Prostate gland (tissue), 2 donors: ENCODE measurements around the gene WDR90. TPM values are rescaled to one million over a fixed set of nuclear protein-coding genes. Genes with fewer than 3 reads are reported as not detected.

ENCODE experiments used
- DNase-seq: peaks from one replicate; pipeline ENCODE4 v3.0.0-alpha.2; 2019; ENCODE audit warnings: low spot score
- H3K27ac ChIP-seq, 2 donors: fragments of 200-600 bp; sonication (generic); 2 replicates each; pipeline ENCODE4 v1.5.1; 2017 to 2019
- H3K27me3 ChIP-seq: fragments of 200-600 bp; sonication (generic); replicated peaks from 2 replicates; pipeline ENCODE4 v1.5.1; 2019; ENCODE audit not compliant: insufficient read depth
- H3K36me3 ChIP-seq, 2 donors: fragments of 200-600 bp; sonication (generic); 1 replicate in 1 of 2; 2 replicates in 1 of 2; pipeline versions ENCODE4 v1.5.1 to v1.8.1; 2017 to 2019
- H3K4me1 ChIP-seq: fragments of 200-600 bp; sonication (generic); replicated peaks from 2 replicates; pipeline ENCODE4 v1.5.1; 2019
- H3K4me3 ChIP-seq, 2 donors: fragments of 200-600 bp; sonication (generic); 2 replicates each; pipeline ENCODE4 v1.5.1; 2017 to 2019
- H3K9me3 ChIP-seq: fragments of 200-600 bp; sonication (generic); 2 replicates; pipeline ENCODE4 v1.5.1; 2017
- POLR2A ChIP-seq: fragments of 450-650 bp; IDR thresholded peaks from one replicate; pipeline ENCODE4 v1.6.1; 2016; ENCODE audit warnings: antibody characterized with exemption, mild to moderate bottlenecking
- POLR2AphosphoS5 ChIP-seq: sonication (generic); formaldehyde crosslinking; IDR thresholded peaks from one replicate; pipeline ENCODE4 v1.6.1; 2017; ENCODE audit warnings: antibody characterized with exemption
- WGBS: methylation state at CpG from one replicate; pipeline ENCODE4 v1.1.5; 2018; 5-methylcytosine and 5-hydroxymethylcytosine counted together
- intact Hi-C: fragments of 100-400 bp; cut with DNase I; formaldehyde crosslinking; loops from one replicate; pipeline ENCODE4 v1.14.2; 2022
- total RNA-seq, 2 donors: library from RNA; depleted of rRNA; stranded (reverse); fragments of >200 nt; gene quantifications; one replicate each; pipeline ENCODE4 v1.1.0, GENCODE V29; 2016
- TF ChIP-seq, protein P1 (sequence below), 4 experiments: fragments of 200-600 bp in 2 of 4; fragments of 450-650 bp in 2 of 4; sonication (generic) in 2 of 4; IDR thresholded peaks; 1 replicate in 3 of 4; 2 replicates in 1 of 4; pipeline ENCODE4 v1.5.1; 2016 to 2019; ENCODE audit warnings: antibody characterized with exemption in 4 of 4, mild to moderate bottlenecking in 2 of 4, moderate library complexity in 2 of 4

Gene WDR90
- total RNA-seq, 2 donors from 2014 or later = 36.8 to 60.4 TPM

DNA sequence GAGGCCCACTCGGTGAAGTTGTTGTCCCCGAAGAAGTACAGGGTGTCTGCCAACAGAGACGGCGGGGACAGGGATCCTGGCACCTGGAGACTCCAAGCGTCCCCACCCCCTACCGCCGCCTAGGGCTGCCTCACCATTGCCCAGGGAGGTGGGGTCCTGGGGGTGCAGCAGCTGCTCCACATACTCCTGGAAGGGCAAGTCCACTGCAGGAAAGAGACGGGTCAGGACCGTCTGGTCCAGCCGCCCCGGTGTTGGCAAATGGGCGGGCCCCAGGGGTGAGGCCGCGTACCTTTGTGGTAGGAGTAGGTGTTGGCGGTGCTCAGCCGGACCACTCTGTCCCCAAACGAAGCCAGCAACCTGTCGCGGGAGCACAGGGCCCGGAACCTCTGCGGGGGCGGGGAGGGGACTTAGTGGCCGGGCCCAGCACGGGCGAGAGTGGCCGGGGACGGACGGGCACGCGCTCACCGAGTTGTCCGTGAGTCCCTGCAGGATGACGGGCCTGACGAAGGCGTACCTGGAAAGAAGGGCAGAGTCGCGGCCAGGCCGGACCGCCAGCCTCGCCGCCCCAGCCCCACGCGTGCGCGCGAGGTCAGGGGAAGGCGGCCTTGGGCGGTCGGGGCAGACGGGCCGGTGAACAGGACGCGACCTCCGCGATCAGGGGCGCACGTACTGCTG is 34.4 kb downstream of the WDR90 start:
- intact Hi-C loops = no loop called here
- no peak for DNase-seq
- H3K9me3 ChIP-seq = no peaks in the 10 kb centered on the region
- H3K4me3 ChIP-seq = peak overlapping the region; percentile 52 to 77
- no peaks in the 10 kb centered on the region for H3K27me3 ChIP-seq
- TF ChIP-seq POLR2AphosphoS5 = no peak
- TF ChIP-seq POLR2A = no peak
- TF ChIP-seq, protein P1, sequence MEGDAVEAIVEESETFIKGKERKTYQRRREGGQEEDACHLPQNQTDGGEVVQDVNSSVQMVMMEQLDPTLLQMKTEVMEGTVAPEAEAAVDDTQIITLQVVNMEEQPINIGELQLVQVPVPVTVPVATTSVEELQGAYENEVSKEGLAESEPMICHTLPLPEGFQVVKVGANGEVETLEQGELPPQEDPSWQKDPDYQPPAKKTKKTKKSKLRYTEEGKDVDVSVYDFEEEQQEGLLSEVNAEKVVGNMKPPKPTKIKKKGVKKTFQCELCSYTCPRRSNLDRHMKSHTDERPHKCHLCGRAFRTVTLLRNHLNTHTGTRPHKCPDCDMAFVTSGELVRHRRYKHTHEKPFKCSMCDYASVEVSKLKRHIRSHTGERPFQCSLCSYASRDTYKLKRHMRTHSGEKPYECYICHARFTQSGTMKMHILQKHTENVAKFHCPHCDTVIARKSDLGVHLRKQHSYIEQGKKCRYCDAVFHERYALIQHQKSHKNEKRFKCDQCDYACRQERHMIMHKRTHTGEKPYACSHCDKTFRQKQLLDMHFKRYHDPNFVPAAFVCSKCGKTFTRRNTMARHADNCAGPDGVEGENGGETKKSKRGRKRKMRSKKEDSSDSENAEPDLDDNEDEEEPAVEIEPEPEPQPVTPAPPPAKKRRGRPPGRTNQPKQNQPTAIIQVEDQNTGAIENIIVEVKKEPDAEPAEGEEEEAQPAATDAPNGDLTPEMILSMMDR (IDR thresholded peaks at IDR 0.05) = no peak
- peaks cover 7 to 10% of the 10 kb centered on the region in 2 donors for H3K36me3 ChIP-seq
- peak overlapping the region in 1 of 2 donors; percentile 74 for H3K27ac ChIP-seq
- H3K4me1 ChIP-seq = peaks cover 25% of the 10 kb centered on the region
- WGBS = 11% methylated on average over 42 of the region's 57 CpGs

DNA sequence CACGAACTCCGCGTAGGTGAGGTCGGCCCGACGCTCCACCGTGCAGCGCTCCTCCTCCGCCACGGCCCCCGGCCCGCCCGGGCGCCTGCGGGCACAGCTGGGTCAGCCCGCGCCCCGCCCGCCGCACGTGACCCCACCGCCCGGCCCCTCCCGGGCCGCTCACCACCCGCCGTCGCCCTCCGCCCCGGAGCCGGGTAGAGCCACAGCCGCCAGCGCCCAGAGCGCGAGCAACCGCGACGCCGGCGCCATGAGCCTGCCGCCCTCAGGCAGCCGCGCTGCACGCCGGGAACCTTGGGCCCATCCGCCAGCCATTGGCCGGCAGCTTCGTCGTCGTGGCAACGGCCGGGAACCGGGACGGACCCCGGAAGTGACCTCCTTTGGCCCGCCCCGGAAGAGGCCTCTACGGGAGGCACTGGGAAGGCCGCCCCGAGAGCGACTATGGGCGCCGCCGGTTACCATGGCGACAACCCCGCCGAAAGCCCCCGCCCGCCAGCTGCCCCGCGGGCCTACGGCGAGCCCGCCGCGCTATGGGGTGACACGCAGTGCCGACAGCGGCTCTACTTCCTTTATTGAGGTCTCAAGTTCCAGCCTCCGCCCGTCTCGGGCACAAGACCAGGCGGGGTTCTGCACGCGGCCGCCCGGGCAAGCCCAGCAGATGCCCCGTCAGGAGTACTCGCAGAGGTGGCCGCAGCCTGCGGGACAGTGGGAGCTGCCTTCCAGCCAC is 35.1 kb downstream of the WDR90 start, which contains the start of gene JMJD8:
JMJD8 (minus strand) TSS at position 264 of the 724 bp plus-strand sequence; CDS start at position 249, 15 bp downstream.
- intact Hi-C loops = no loop called here
- Histone ChIP-seq H3K9me3 (no peaks in the 10 kb centered on the region), H3K36me3 (peaks cover 7 to 10% of the 10 kb centered on the region in 2 donors), H3K4me1 (peaks cover 25% of the 10 kb centered on the region), H3K4me3 (peak within 1 kb of the TSS; percentile 52 to 77), H3K27me3 (no peaks in the 10 kb centered on the region), H3K27ac (peak within 1 kb of the TSS; percentile 74 to 76)
- DNase-seq = peak; percentile 96
- WGBS = 1% methylated on average over 44 of the region's 91 CpGs
- TF ChIP-seq, protein P1 (IDR thresholded peaks at IDR 0.05) = peak in 2 of 4 experiments; percentile 23 to 26
- TF ChIP-seq POLR2A = peak; percentile 39
- TF ChIP-seq POLR2AphosphoS5 = peak; percentile 98

DNA sequence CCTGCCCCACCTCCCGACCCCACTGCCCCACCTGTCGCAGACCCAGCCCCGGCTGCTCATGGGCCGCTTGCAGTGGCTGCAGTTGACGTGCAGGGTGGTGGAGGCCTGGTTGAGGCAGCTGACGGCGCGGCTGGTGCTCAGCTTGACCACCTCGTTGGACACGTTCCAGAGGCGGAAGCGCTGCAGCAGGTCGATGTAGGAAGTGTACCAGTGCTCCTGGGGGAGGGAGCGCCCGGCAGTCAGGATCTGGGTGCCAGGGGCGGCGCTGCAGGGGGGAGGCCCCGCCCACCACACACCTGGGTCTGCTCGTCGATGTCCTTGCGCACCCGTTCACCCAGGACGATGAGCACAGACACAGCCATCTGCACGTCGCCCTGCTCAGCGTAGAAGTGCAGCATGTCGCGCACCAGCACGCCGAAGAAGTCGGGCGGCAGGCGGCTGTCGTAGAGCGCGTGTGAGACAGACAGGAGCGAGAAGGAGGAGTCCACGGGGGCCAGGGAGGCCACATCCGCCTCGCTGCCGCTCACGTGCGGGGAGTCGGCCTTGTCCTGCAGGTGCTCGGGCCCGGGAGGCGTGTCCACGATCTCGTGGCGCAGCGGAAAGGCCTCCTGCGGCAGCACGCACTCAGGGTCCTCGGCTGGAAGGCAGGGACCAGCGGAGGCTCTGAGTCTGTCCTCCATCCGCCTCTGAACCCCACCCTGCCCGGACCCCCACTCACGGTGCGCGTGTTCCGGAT is 36.0 kb downstream of the WDR90 start:
- 91% methylated on average over 61 of the region's 61 CpGs for WGBS
- Histone ChIP-seq H3K27ac (peak overlapping the region; percentile 74 to 76), H3K4me1 (peaks cover 29% of the 10 kb centered on the region), H3K9me3 (no peaks in the 10 kb centered on the region), H3K4me3 (peak overlapping the region; percentile 52 to 77), H3K27me3 (no peaks in the 10 kb centered on the region), H3K36me3 (peaks cover 7 to 10% of the 10 kb centered on the region in 2 donors)
- intact Hi-C loops = no loop called here
- TF ChIP-seq, protein P1 (IDR thresholded peaks at IDR 0.05) = no peak
- no peak for TF ChIP-seq POLR2A
- no peak for TF ChIP-seq POLR2AphosphoS5
- DNase-seq = no peak

DNA sequence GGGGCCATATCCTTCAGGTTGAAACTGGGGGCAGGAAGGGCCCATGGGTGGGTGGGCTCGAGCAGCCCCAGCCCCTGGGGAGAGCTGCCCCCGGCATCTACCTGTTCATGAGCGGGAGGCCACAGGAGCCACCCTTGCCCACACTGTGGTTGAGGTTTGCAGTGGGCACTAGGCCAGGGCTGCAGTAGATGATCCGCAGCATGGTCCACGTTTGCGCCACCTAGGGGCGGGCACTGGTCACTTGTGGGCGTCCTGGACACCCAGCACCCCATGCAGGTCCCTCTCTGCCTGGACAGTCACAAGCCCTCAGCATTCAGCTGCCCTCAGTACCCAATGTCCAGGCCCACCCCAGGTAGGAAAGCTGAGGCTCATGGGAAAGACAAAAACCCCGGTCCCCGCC is 36.8 kb downstream of the WDR90 start:
- DNase-seq = no peak
- peaks cover 7 to 10% of the 10 kb centered on the region in 2 donors for H3K36me3 ChIP-seq

More for the DNA sequence above, 36.8 kb downstream of the WDR90 start:
- H3K27ac ChIP-seq = no peak overlapping the region
- peaks cover 28% of the 10 kb centered on the region for H3K4me1 ChIP-seq
- WGBS = 75% methylated on average over 7 of the region's 10 CpGs
- intact Hi-C loops = no loop called here
- H3K9me3 ChIP-seq = no peaks in the 10 kb centered on the region
- H3K27me3 ChIP-seq = no peaks in the 10 kb centered on the region
- no peak overlapping the region for H3K4me3 ChIP-seq
- TF ChIP-seq POLR2AphosphoS5 = no peak
- TF ChIP-seq POLR2A = no peak
- TF ChIP-seq, protein P1 (IDR thresholded peaks at IDR 0.05) = peak in 2 of 4 experiments; percentile 32 to 41
